T47D (cell line): ENCODE data around the gene TACR1.
"Not testable (repeated sequence)": the region's sequence is repeated elsewhere in the genome, so short reads cannot be mapped to it uniquely, and the experiment has no call there.

Experiments used
- DNase-seq, 2 experiments: peaks; one replicate each; pipeline versions ENCODE4 v3.0.0 to v3.0.0-alpha.2; 2011 to 2012; ENCODE audit warnings: low read depth in 1 of 2, low spot score in 1 of 2
- JUND ChIP-seq: IDR thresholded peaks from 2 replicates; pipeline ENCODE4 v1.6.1; 2012; ENCODE audit warnings: low read depth
- in situ Hi-C: cut with HindIII; loops from 2 replicates; pipeline ENCODE4 v1.10.0; 2016; ENCODE audit warnings: low sequenced_read_pairs, low pct_unique_long_range_greater_than_20kb

TACR1 gene

GRCh38 chr2:75087736-75088135 lies 111.6 kb downstream of the TACR1 start:
- in situ Hi-C loops = no loop called here
- no peak for TF ChIP-seq JUND
- DNase-seq = no peak

- TF ChIP-seq JUND = no peak
- no peak for DNase-seq
- in situ Hi-C loops = no loop called here
These were observed 119.7 kb downstream of the TACR1 start for GRCh38 chr2:75079575-75079974.

- in situ Hi-C loops = no loop called here
- TF ChIP-seq JUND = no peak
- no peak for DNase-seq
These were observed 121.4 kb downstream of the TACR1 start for GRCh38 chr2:75077909-75078308.

GRCh38 chr2:75076088-75076487 lies 123.2 kb downstream of the TACR1 start:
- no peak for TF ChIP-seq JUND
- no peak for DNase-seq
- in situ Hi-C loops = no loop called here

- no peak for TF ChIP-seq JUND
- in situ Hi-C loops = no loop called here
- DNase-seq = no peak
These were observed 124.6 kb downstream of the TACR1 start for GRCh38 chr2:75074708-75075107.

- TF ChIP-seq JUND = no peak
- no peak for DNase-seq
- in situ Hi-C loops = no loop called here
These were observed 125.1 kb downstream of the TACR1 start for GRCh38 chr2:75074228-75074627.

GRCh38 chr2:75071766-75072165 lies 127.6 kb downstream of the TACR1 start:
- in situ Hi-C loops = no loop called here
- TF ChIP-seq JUND = no peak
- DNase-seq = no peak

- no peak for TF ChIP-seq JUND
- in situ Hi-C loops = no loop called here
- DNase-seq = no peak
These were observed 130.8 kb downstream of the TACR1 start for GRCh38 chr2:75068546-75068945.

- in situ Hi-C loops = no loop called here
- no peak for TF ChIP-seq JUND
- no peak for DNase-seq
These were observed 131.8 kb downstream of the TACR1 start for GRCh38 chr2:75067506-75067905.

GRCh38 chr2:75066121-75066902 lies 133.0 kb downstream of the TACR1 start:
- in situ Hi-C loops = no loop called here
- no peak for DNase-seq
- no peak for TF ChIP-seq JUND

- no peak for TF ChIP-seq JUND
- DNase-seq = no peak
- in situ Hi-C loops = no loop called here
These were observed 133.8 kb downstream of the TACR1 start for GRCh38 chr2:75065402-75066008.

GRCh38 chr2:75064691-75065396 lies 134.5 kb downstream of the TACR1 start:
- TF ChIP-seq JUND = no peak
- in situ Hi-C loops = no loop called here
- peak; percentile 11 to 66 for DNase-seq

- in situ Hi-C loops = no loop called here
- DNase-seq = no peak
- TF ChIP-seq JUND = no peak
These were observed 135.4 kb downstream of the TACR1 start for GRCh38 chr2:75063906-75064305.

GRCh38 chr2:75058427-75058826 lies 140.9 kb downstream of the TACR1 start:
- TF ChIP-seq JUND = no peak
- in situ Hi-C loops = no loop called here

GRCh38 chr2:75057150-75057549 lies 142.2 kb downstream of the TACR1 start:
- in situ Hi-C loops, DNase-seq: not testable (repeated sequence)

More at GRCh38 chr2:75058427-75058826, 140.9 kb downstream of the TACR1 start:
- no peak for DNase-seq
